ENCODE measurements around the gene ANKS1A. TPM values are rescaled to one million over a fixed set of nuclear protein-coding genes. Genes with fewer than 3 reads are reported as not detected.

ANKS1A gene
- total and polyA plus RNA-seq, 9 donors: 16.0 to 45.0 (median 27.3) TPM

DNA sequence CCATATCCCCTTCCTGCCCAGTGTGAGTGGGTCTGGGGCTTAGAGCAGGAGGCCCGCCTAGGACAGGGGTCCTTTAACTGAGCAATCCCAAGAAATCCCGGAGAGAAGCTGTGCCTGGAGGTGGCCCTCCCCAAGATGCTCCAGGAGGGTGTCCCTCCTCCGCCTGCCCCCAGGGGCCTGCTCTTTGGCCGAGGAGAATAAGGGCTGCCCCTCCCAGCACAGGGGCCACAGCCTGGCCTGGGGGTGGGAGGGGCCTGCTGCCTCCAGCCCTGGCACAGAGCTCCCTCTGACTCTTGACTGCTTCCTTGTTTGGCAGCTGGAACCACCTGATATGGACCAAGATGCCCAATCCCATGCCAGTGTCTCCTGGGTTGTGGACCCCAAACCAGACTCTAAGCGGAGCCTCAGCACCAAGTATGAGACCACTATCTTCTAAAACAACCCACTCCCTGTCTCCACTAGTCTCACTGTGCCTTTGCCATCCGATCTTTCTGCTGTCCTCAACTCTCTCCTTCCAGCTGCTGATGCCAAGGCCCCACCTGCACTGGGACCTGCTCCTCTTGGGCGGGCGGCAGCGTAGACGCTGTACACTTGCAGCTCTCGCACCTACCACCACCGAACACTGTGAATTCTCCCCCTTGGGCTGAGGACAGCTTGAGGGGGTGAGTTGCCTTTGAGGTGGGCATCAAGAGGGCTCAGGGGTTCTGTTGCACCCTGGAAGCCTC lies 197.7 kb downstream of the ANKS1A start:
- Histone ChIP-seq H3K4me1 (ENCODE audit: insufficient read depth) (peaks cover 8% of the 10 kb centered on the region), H3K4me3 (no peak overlapping the region), H3K27ac (no peak overlapping the region), H3K27me3 (no peaks in the 10 kb centered on the region), H3K36me3 (no peaks in the 10 kb centered on the region), H3K9me3 (no peaks in the 10 kb centered on the region)
- no peak for TF ChIP-seq EP300 (IDR thresholded peaks at IDR 0.05)
- no peak for TF ChIP-seq POLR2A (IDR thresholded peaks at IDR 0.05)
- WGBS, 3 donors: 87 to 91% (median 90%) methylated on average over 10 to 12 of the region's 12 CpGs
- intact Hi-C loops (cut with DNase I): no loop called here
- peak in 1 of 5 donors; percentile 17 for DNase-seq

GRCh38 chr6:35087361-35088280 lies 198.6 kb downstream of the ANKS1A start:
- Histone ChIP-seq H3K4me3 (no peak overlapping the region), H3K9me3 (no peaks in the 10 kb centered on the region), H3K36me3 (no peaks in the 10 kb centered on the region), H3K27me3 (no peaks in the 10 kb centered on the region), H3K27ac (no peak overlapping the region), H3K4me1 (ENCODE audit: insufficient read depth) (peaks cover 13% of the 10 kb centered on the region)
- peak in 1 of 5 donors; percentile 28 for DNase-seq
- WGBS, 3 donors: 85 to 91% (median 88%) methylated on average over 20 to 22 of the region's 22 CpGs
- TF ChIP-seq EP300 (IDR thresholded peaks at IDR 0.05): no peak
- TF ChIP-seq POLR2A (IDR thresholded peaks at IDR 0.05): no peak
- TF ChIP-seq, protein P1, sequence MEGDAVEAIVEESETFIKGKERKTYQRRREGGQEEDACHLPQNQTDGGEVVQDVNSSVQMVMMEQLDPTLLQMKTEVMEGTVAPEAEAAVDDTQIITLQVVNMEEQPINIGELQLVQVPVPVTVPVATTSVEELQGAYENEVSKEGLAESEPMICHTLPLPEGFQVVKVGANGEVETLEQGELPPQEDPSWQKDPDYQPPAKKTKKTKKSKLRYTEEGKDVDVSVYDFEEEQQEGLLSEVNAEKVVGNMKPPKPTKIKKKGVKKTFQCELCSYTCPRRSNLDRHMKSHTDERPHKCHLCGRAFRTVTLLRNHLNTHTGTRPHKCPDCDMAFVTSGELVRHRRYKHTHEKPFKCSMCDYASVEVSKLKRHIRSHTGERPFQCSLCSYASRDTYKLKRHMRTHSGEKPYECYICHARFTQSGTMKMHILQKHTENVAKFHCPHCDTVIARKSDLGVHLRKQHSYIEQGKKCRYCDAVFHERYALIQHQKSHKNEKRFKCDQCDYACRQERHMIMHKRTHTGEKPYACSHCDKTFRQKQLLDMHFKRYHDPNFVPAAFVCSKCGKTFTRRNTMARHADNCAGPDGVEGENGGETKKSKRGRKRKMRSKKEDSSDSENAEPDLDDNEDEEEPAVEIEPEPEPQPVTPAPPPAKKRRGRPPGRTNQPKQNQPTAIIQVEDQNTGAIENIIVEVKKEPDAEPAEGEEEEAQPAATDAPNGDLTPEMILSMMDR (IDR thresholded peaks at IDR 0.05): no peak
- intact Hi-C loops (cut with DNase I): no loop called here

GRCh38 chr6:35088281-35089215 lies 199.5 kb downstream of the ANKS1A start:
- Histone ChIP-seq H3K27me3 (no peaks in the 10 kb centered on the region), H3K4me3 (no peak overlapping the region), H3K4me1 (ENCODE audit: insufficient read depth) (peaks cover 15% of the 10 kb centered on the region), H3K27ac (no peak overlapping the region), H3K36me3 (no peaks in the 10 kb centered on the region), H3K9me3 (no peaks in the 10 kb centered on the region)
- TF ChIP-seq, protein P1 (IDR thresholded peaks at IDR 0.05): no peak
- no peak for TF ChIP-seq EP300 (IDR thresholded peaks at IDR 0.05)
- TF ChIP-seq POLR2A (IDR thresholded peaks at IDR 0.05): no peak
- peak in 1 of 5 donors; percentile 38 for DNase-seq
- 79 to 81% (median 79%) methylated on average over 24 of the region's 24 CpGs for WGBS, 3 donors
- intact Hi-C loops (cut with DNase I): no loop called here

DNA sequence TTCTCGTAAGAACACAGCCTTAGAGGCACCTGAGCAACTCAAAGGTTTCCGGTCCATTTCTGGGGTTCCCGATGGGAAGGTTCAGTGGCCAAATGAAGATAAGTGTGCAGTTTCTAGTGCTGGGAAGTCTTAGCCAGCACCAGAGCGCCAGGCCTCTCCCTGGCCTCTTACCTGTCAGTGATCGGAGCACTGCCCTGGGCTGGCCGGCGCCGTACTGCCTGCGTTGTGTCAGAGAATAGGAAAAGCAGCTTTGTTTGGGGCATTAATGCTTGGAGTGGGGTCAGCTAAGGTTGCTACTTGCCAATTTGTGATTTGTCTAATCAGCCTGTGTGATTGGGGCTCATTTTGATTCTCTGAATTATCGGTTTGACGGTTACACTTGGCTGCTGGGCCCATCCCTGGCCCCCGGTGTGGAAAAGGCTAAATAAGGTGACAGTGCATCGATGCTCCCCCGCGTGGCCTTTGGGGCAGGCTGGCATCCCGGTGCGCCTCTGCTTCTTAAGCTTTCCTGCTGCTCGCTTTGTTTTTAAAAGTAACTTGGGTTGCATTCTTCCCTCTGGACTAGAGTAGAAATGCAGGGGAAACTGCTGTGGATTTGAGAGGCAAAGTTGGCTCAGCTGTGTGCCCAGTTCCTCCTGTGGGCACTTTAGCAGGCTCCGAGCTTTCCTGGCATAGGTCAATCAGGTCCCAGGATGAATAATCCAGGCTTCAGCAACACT lies 200.3 kb downstream of the ANKS1A start:
- H3K4me1 ChIP-seq (ENCODE audit: insufficient read depth): peaks cover 15% of the 10 kb centered on the region
- no peak overlapping the region for H3K4me3 ChIP-seq
- no peaks in the 10 kb centered on the region for H3K27me3 ChIP-seq
- peak in 1 of 5 donors; percentile 31 for DNase-seq
- H3K9me3 ChIP-seq: no peaks in the 10 kb centered on the region
- H3K36me3 ChIP-seq: no peaks in the 10 kb centered on the region
- intact Hi-C loops (cut with DNase I): no loop called here
- 74 to 84% (median 81%) methylated on average over 19 of the region's 19 CpGs for WGBS, 3 donors
- no peak overlapping the region for H3K27ac ChIP-seq
- TF ChIP-seq, protein P1 (IDR thresholded peaks at IDR 0.05): no peak
- no peak for TF ChIP-seq POLR2A (IDR thresholded peaks at IDR 0.05)
- no peak for TF ChIP-seq EP300 (IDR thresholded peaks at IDR 0.05)

Measured in ovary (tissue), 9 donors.